HG03097 (cell line): ENCODE data around the gene CDC42EP3.
A peak's percentile ranks its signal among the peaks of the same experiment; 100 is the strongest.

ENCODE experiments used
- ATAC-seq: cut with Tn5 transposase; IDR thresholded peaks from one replicate; pipeline ENCODE4 v1.9.1; 2021; ENCODE audit not compliant: unreplicated experiment, low FRiP score

The CDC42EP3 gene

GRCh38 chr2:37683921-37684780 lies 12.7 kb upstream of the CDC42EP3 start:
- ATAC-seq, result no peak

GRCh38 chr2:37683241-37683640 lies 11.8 kb upstream of the CDC42EP3 start:
- ATAC-seq, result no peak

DNA sequence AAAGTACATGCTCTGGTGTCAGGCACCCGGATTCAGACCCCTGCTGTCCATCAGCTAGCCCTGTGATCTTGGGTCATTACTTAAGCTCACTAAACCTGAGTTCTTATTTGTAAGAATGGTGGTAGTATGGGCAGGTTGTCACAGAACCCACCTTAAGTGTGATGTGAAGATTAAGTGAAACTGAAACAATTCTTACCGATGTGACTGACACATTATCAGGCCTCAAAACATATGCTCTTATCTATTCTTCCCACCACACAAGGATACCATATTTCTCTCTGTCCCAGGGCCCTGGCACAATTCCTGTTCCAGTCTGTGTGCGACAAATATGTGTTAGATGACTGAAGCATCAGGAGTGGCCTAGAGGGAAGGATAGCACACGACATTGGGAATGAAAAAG lies 11.0 kb upstream of the CDC42EP3 start:
- no peak for ATAC-seq

DNA sequence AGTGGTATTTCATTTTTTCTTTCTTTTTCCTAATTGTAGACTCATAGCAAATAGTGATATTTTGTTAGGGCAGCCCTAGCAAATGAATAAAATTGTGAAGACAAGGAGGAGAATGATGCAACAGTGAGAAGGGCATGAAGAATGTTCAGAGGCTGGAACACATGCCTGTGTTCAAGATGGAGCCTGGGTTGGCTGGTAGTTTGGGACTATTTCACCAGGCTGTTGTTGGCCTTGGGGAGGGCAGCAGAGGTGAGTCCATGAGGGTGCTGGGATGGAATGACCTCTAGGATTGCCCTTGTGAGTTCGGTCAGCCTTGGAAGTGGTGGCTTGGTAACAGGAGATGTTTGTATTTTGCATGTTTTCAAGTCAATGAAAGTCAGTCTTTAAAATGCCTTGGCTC lies 10.1 kb upstream of the CDC42EP3 start:
- no peak for ATAC-seq

DNA sequence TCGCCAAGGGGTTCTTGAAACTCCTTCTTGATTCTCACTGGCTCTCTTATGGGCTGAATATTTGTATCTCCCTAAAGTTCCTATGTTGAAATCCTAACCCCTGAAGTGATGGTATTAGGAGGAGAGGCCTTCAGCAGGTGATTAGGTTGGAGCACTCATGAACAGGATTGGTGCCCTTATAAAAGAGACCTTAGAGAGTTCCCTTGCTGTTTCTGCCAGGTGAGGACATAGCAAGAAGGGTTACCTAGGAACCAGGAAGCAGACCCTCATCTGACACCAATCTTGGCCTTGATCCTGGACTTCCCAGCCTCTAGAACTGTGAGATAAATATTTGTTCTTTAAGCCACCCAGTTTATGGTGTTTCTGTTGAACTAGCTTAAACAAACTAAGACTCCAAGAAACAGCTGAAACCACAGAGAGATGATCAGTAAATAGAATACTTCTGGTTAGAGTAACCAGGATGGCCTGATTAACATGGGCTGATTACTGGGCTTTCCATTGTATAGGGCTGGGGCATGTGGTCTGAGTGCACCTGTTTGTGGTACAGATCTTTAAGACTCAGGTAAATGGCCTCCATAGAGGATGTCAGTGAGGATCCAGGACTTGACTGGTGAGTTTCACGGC lies 7.7 kb upstream of the CDC42EP3 start:
- no peak for ATAC-seq

DNA sequence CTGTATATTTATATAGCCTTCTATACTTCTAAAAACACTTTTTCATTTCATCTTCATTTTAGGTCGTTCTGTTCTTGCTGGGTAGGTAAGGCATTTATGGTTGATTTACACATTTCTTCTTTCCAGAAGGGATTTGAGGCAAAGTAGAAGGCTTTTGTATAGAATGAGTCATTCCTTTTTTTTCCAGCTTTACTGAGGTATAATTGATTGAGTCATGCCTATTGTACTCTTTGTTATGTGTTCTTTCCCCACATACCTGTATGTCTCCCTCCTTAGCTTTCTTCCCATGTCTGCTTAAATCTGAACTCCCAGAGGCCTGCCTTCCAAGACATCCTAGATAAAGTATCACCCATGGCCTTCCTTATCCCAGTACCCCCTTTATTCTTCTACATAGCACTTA lies 4.8 kb upstream of the CDC42EP3 start:
- no peak for ATAC-seq

GRCh38 chr2:37674946-37675345 lies 3.5 kb upstream of the CDC42EP3 start:
- ATAC-seq, result no peak

DNA sequence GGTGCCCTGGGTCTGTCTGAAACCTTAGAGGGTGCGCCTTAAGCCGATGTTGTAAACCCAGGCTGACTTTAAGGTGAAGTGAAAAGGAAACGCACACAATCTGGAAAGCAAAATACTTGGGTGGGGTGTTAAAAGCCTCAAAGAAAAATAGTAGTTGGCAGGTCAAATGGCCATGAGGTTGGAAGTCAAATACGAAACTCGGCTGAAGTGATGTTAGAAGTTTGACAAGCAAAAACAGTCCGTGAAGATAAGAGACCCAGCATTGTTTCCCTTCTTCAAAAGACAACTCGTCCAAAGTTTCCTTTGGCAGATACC lies 1.4 kb upstream of the CDC42EP3 start:
- ATAC-seq, result no peak

DNA sequence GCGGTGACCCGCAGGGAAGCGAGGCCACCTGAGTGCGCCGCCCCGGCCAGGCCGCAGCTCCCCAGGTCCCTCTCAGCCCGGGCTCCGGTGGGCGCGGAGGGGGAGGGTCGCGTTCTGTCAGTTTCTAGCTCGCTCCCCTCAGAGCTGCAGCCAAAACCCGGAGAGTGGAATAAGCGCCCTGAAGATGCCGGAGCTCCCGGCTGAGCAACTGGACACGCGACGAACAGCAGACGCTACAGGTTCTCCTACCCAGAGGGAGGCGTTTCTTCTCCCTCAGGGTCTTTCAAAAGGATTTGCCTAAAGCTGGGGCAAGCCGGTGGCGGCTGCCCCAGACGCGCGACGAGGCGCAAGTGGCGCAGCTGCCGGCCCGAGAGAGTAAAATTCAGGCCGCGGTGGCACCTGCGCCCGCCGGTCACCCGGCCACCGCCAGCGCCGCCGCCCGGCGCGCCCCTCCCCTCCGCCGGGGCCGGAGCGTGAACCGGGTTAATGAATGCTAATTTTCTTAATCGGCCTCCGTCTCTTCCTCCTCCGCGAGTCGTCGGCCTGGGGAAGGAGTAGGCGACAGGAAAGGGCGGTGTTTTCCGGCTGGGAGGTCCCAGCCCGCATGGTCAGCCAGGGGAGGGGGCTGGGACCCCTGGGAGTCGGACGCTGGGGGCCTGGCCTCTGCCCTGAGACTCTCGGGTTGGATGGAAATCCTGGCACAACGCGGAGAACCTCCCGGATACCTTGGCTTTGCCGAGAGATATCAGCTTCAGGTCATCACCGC lies 845 bp upstream of the CDC42EP3 start:
- ATAC-seq, result peak; percentile 55

DNA sequence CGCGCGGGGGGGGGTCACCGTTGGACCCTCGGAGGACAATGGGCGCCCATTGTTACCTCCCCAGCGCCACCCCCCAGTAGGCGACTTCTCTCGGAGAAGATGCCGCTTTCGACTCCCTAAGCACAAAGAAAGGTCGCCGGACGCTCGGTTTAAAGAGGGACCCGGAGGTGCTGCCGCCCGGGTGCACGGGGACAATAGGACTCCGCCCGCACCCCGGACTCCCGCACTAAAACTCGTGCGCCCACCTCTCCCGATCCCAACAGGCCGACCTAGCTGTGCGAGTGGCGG lies 318 bp upstream of the CDC42EP3 start:
- no peak for ATAC-seq

GRCh38 chr2:37670378-37671008 lies 949 bp downstream of the CDC42EP3 start:
- ATAC-seq, result no peak

DNA sequence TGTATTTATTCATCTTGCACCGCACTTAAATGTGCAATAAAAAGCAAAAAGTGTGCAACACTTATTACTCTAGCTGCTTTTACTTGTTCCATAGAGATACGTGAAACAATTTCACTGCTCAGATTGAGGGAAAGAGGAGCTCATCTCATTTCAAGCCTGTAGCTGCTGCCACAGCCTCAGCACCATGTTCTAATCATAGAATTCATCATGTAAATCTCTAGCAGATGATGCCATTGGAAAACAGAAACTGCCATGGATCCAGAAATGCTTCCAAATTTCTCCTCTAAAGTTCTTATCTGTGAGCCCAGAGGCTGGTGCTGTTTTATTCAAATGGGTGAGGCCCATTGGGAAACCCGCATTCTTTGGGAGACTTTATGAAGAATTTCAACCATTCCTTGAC lies 2.0 kb downstream of the CDC42EP3 start:
- ATAC-seq, result no peak

DNA sequence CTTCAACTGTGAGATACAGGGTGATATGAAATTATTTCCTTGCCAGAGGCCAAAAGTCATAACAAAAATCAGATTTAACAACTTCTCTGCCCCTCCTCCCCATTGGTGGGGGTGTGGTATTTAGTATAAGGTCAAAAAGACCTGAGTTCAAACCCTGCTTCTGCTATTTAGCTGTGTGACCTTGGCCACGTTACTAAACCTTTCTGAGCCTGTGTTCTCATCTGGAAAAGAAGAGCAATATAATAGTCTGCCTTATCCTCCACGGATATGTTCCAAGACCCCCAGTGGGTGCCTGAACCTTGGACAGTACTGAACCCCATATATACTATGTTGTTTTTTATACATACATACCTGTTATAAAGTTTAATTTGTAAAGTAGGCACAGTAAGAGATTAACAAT lies 3.7 kb downstream of the CDC42EP3 start:
- ATAC-seq, result no peak

- ATAC-seq, result no peak
Measured at GRCh38 chr2:37666772-37667171, 4.7 kb downstream of the CDC42EP3 start.

DNA sequence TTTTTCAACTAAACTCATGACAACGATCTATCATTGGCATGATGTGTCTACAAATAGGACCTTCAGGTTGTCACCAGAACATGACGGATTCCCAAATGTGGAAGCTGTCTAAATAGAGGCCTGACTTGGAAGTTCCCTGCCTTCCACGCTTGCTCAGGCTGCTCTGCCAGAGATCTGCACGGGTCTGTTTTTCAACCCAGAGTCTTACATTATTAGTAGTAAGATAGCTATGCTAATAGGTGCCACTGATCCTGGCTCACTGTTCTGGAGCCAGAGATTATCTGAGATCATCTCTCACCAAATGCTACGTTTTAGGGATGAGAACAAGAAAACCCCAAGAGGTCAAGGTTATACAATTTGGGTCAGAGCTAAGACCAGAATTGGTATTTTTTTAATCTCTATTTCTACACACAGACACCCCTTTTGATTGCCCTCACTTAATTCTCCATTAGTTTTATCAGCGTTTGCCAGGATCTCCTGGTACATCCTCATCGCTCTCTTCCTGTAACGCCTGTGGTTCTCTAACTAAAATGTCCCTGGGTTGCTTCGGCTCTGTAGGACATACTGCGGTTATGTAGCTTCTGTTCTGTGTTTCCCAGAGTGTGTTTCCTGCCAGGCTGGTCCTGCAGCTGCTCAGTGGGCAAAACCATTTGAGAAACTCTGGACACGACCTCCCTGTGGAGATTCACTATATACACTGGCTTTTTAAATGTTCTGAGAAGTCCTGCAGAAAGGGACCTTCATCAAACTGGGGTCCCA lies 5.7 kb downstream of the CDC42EP3 start:
- ATAC-seq, result no peak

DNA sequence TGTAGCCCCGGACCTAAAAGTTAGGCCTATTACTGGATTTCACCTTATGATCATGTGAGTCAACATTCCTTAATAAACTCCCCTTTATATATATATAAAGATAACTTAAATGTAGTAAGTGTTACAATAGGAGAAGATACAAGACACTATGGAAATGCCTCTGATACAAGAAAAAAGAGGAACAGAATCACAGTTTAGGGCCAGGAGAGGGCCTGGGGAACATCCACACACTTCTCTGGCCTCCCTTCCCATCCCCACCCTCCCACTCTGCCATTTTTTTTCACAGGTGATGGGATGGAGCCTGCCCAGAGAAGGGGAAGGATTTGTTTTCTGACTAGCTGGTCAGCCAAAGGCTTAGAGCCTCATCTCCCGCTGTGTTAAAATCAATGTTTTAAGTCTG lies 6.4 kb downstream of the CDC42EP3 start:
- ATAC-seq, result no peak

- no peak for ATAC-seq
Measured at GRCh38 chr2:37664231-37664643, 7.2 kb downstream of the CDC42EP3 start.

GRCh38 chr2:37663390-37663789 lies 8.1 kb downstream of the CDC42EP3 start:
- ATAC-seq, result no peak

GRCh38 chr2:37659723-37660122 lies 11.7 kb downstream of the CDC42EP3 start:
- no peak for ATAC-seq

GRCh38 chr2:37658682-37659081 lies 12.8 kb downstream of the CDC42EP3 start:
- no peak for ATAC-seq

- no peak for ATAC-seq
Measured at GRCh38 chr2:37657471-37657870, 14.0 kb downstream of the CDC42EP3 start.
